Loucy (cell line): Measurements from ENCODE around the gene AP1G2.

Experiments
- H2AFZ ChIP-seq: fragments of 200-600 bp; sonication (generic); 2 replicates; pipeline ENCODE4 v1.6.0; 2016; ENCODE audit warnings: antibody characterized with exemption, mild to moderate bottlenecking, low read length, moderate library complexity
- H3F3A ChIP-seq: fragments of 200-600 bp; 2 replicates; pipeline ENCODE4 v1.6.0; 2016; ENCODE audit warnings: antibody characterized with exemption, low read depth, mild to moderate bottlenecking
- H3K27me3 ChIP-seq: fragments of 200-600 bp; sonication (generic); 2 replicates; pipeline ENCODE4 v1.6.1; 2014; ENCODE audit warnings: low read length, mild to moderate bottlenecking; ENCODE audit not compliant: insufficient read depth, poor library complexity, severe bottlenecking
- H3K36me3 ChIP-seq: fragments of 200-600 bp; sonication (generic); 2 replicates; pipeline ENCODE4 v1.6.1; 2016; ENCODE audit warnings: low read length; ENCODE audit not compliant: insufficient read depth
- H3K4me1 ChIP-seq: fragments of 200-600 bp; sonication (generic); 2 replicates; pipeline ENCODE4 v1.5.1; 2014; ENCODE audit warnings: low read length, mild to moderate bottlenecking; ENCODE audit not compliant: insufficient read depth, poor library complexity, severe bottlenecking
- H3K4me2 ChIP-seq: fragments of 200-600 bp; sonication (generic); 2 replicates; pipeline ENCODE4 v1.6.0; 2014; ENCODE audit warnings: antibody characterized with exemption, low read length, low read depth, mild to moderate bottlenecking; ENCODE audit not compliant: poor library complexity, severe bottlenecking
- H3K4me3 ChIP-seq: fragments of 200-600 bp; sonication (generic); 2 replicates; pipeline ENCODE4 v1.5.1; 2014; ENCODE audit warnings: low read length, mild to moderate bottlenecking, mixed read lengths; ENCODE audit not compliant: poor library complexity, severe bottlenecking
- H3K79me2 ChIP-seq: fragments of 200-600 bp; sonication (generic); 2 replicates; pipeline ENCODE4 v1.6.1; 2014; ENCODE audit warnings: low read length; ENCODE audit not compliant: insufficient read depth
- H3K9ac ChIP-seq: fragments of 200-600 bp; sonication (generic); 2 replicates; pipeline ENCODE4 v1.6.0; 2014; ENCODE audit warnings: mild to moderate bottlenecking, low read depth, low read length, moderate library complexity; ENCODE audit not compliant: poor library complexity, severe bottlenecking
- H3K9me2 ChIP-seq: fragments of 200-600 bp; sonication (generic); replicated peaks from 2 replicates; pipeline ENCODE4 v1.6.1; 2016; ENCODE audit warnings: low read depth, low read length, mixed read lengths
- H3K9me3 ChIP-seq: fragments of 200-600 bp; sonication (generic); 2 replicates; pipeline ENCODE4 v1.6.1; 2014; ENCODE audit warnings: mild to moderate bottlenecking, antibody characterized with exemption, low read length, low read depth; ENCODE audit not compliant: insufficient read depth
- H4K20me1 ChIP-seq: fragments of 200-600 bp; sonication (generic); 2 replicates; pipeline ENCODE4 v1.6.0; 2014; ENCODE audit warnings: antibody characterized with exemption, low read length, mild to moderate bottlenecking; ENCODE audit not compliant: insufficient read depth, poor library complexity, severe bottlenecking
- EZH2phosphoT487 ChIP-seq: fragments of 200-600 bp; IDR thresholded peaks from 2 replicates; pipeline ENCODE4 v1.6.1; 2018; ENCODE audit warnings: antibody characterized with exemption, mild to moderate bottlenecking, moderate library complexity, borderline replicate concordance
- TF ChIP-seq, protein P1 (sequence below): fragments of 200-600 bp; sonication (generic); conservative IDR thresholded peaks from 2 replicates; pipeline ENCODE4 v1.5.1; 2014; ENCODE audit warnings: mild to moderate bottlenecking, antibody characterized with exemption, low read length

The AP1G2 gene

DNA sequence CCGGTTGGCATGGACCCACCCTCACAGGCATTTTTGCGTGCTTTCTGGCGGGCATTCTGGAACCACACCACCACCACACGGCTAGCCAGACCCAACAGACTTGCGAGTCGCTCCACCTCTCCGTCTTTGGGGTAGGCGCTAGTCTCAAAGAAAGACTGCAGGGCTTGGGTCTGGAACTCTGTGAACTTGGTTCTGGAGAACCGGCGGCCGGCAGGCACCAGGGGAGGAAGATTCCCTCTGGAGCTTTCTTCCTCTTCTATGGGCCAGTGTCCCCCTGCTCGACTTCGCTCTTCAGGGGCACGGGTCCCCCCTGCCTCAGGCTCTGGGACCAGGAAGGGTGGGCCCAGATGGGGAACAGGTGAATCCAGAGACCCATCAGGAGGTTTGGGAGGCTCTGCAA, 42.6 kb downstream of the AP1G2 start:
- Histone ChIP-seq H3K9me3 (no peaks in the 10 kb centered on the region), H3K27me3 (no peaks in the 10 kb centered on the region), H3K4me3 (no peak overlapping the region), H3K36me3 (no peaks in the 10 kb centered on the region), H3K9ac (no peak overlapping the region), H4K20me1 (no peaks in the 10 kb centered on the region), H3K9me2 (no peaks in the 10 kb centered on the region), H3K4me1 (peaks cover 1% of the 10 kb centered on the region), H3K79me2 (no peaks in the 10 kb centered on the region), H3K4me2 (no peak overlapping the region), H3F3A (no peaks in the 10 kb centered on the region), H2AFZ (no peak overlapping the region)
- TF ChIP-seq, protein P1, sequence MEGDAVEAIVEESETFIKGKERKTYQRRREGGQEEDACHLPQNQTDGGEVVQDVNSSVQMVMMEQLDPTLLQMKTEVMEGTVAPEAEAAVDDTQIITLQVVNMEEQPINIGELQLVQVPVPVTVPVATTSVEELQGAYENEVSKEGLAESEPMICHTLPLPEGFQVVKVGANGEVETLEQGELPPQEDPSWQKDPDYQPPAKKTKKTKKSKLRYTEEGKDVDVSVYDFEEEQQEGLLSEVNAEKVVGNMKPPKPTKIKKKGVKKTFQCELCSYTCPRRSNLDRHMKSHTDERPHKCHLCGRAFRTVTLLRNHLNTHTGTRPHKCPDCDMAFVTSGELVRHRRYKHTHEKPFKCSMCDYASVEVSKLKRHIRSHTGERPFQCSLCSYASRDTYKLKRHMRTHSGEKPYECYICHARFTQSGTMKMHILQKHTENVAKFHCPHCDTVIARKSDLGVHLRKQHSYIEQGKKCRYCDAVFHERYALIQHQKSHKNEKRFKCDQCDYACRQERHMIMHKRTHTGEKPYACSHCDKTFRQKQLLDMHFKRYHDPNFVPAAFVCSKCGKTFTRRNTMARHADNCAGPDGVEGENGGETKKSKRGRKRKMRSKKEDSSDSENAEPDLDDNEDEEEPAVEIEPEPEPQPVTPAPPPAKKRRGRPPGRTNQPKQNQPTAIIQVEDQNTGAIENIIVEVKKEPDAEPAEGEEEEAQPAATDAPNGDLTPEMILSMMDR, result no peak
- TF ChIP-seq EZH2phosphoT487, result no peak

DNA sequence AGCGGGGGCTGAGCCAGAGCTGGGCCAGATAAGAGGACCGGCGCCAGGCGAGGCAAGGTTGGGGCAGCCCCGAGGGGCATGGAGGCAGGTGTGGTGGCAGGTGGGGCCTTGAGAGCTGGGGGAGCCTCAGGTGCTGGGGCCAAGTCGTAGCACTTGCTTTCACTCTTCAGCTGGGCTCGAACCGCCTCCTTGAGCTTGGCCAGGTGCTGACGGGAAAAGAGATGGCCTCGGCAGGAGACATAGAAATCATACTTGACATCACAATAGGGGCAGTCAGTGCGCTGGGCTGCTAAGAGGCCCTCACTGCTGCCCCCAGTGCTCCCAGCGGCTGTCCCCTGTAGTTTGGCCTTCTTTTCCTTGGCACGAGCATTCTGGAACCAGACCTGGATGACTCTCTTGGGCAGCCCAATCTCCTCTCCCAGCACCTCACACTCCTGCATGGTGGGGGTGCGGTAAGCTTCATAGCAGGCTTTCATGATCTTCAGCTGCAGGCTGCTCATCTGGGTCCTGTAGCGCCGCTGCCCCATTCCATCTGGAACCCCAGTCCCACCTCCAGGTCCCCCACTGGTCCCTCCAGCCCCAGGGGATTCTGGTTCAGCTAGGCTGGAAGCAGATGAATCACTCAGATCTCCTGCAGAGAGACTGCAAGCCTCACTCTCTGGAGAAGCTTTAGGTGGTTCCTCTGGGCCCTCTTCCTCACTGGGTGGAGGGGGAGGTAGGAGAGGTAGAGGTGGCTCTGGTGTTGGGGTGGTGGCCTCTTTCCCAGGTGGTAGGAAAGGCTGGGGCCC, 44.2 kb downstream of the AP1G2 start:
- H2AFZ ChIP-seq, result no peak overlapping the region
- no peaks in the 10 kb centered on the region for H3K36me3 ChIP-seq

DNA sequence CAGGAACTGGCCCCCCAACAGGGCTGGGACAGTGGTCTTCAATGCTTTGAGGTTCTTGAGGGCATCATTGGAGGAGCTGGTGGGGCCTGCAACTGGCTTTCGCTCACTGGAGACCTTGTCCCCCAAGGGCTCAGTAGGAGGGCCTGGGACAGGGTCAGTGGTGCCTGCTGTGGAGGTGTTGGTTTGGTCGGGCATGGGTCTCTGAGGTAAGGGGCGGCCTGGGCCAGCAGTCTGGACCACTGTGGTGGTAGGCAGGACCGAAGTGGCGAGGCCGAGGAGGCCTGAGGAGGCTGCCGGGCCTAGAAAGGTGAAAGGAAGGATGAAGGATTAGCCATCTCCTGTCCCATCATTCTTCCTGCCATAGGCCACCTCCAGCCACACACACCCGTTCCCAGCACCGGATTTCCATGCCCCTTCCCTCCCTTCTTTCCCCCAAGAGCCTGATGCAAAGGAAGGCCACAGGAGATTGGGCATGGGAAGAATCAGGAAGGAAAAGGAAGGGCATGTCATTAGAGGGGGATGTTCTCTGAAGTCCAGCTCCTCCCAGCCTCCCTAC, 44.9 kb downstream of the AP1G2 start:
- no peaks in the 10 kb centered on the region for H3K4me1 ChIP-seq
- H3K9ac ChIP-seq, result no peak overlapping the region
- no peak for TF ChIP-seq EZH2phosphoT487
- TF ChIP-seq, protein P1, result no peak
- H3F3A ChIP-seq, result no peaks in the 10 kb centered on the region
- H3K9me3 ChIP-seq, result no peaks in the 10 kb centered on the region
- no peaks in the 10 kb centered on the region for H4K20me1 ChIP-seq
- H3K4me2 ChIP-seq, result no peak overlapping the region
- H3K9me2 ChIP-seq, result no peaks in the 10 kb centered on the region
- no peaks in the 10 kb centered on the region for H3K36me3 ChIP-seq
- H2AFZ ChIP-seq, result no peak overlapping the region
- H3K27me3 ChIP-seq, result no peaks in the 10 kb centered on the region
- H3K79me2 ChIP-seq, result no peaks in the 10 kb centered on the region
- no peak overlapping the region for H3K4me3 ChIP-seq

More for the DNA sequence above, 44.2 kb downstream of the AP1G2 start:
- Histone ChIP-seq H3K9ac (no peak overlapping the region), H3K4me3 (no peak overlapping the region), H3K4me2 (no peak overlapping the region), H3K9me3 (no peaks in the 10 kb centered on the region), H3F3A (no peaks in the 10 kb centered on the region), H3K27me3 (no peaks in the 10 kb centered on the region), H4K20me1 (no peaks in the 10 kb centered on the region), H3K4me1 (no peaks in the 10 kb centered on the region), H3K79me2 (no peaks in the 10 kb centered on the region), H3K9me2 (no peaks in the 10 kb centered on the region)
- TF ChIP-seq EZH2phosphoT487, result no peak
- TF ChIP-seq, protein P1, result no peak
